Measurements from ENCODE around the gene PAAF1. TPM values are rescaled to one million over a fixed set of nuclear protein-coding genes. Genes with fewer than 3 reads are reported as not detected.

PAAF1 gene
- total RNA-seq, 2 donors from 2014 or later = 31.3 to 74.3 TPM

DNA sequence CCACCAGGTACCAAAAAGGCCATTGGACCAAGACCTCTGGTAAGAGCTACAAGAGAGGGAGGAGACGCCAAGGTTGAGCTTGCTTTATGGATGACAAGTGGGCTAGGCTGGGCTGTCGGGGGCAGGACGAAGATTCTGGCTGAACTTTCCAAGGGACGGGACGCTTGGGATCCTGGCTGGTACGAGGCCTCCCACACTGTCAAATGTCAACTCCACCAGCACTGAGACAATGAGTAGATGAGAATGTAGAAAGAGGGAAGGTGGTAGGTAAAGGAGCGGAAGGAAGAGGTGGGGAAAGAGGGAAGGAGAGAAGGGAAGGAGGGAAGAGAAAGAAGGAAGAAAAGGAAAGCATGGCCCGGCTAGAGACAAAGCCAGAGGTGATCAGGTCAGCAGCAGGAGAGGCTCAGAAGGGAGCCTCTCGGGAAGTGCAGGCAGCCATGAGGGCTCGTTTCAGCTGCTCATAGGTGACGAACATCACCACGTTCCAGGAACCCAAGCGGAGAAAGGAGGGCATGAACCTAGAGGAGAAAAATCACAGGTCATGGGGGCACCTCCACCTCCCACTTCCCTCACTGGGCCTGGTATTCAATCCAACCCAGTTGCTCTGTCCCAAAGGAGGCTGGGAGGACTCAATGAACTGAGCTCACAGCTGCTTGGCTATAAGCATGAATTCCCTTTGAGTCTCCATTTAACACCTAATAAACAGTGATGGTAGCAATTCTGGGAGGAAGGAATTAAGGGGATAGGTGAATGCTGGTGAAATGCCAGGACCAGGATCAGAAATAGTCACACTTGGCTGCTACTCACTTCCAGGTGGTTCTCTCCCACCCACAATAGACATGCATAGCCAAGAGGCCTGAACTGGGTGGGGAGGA lies 98.0 kb downstream of the PAAF1 start:
- 91% methylated on average over 12 to 13 of the region's 13 CpGs for WGBS, 2 experiments (ENCODE audit: insufficient coverage in 1 of 2, insufficient read length in 1 of 2)
- peaks cover 4% of the 10 kb centered on the region for H3K4me1 Mint-ChIP-seq
- Histone ChIP-seq H3K36me3 (ENCODE audit: control insufficient read depth, insufficient read depth, low read length) (peaks cover 55% of the 10 kb centered on the region), H3K27me3 (ENCODE audit: control insufficient read depth, insufficient read depth, low read length, poor library complexity, severe bottlenecking) (no peaks in the 10 kb centered on the region), H3K27ac (ENCODE audit: low read depth, low read length) (no peak overlapping the region), H3K9me3 (ENCODE audit: control insufficient read depth, low read length) (no peaks in the 10 kb centered on the region), H3K4me1 (ENCODE audit: control insufficient read depth, insufficient read depth, low read length) (no peaks in the 10 kb centered on the region), H3K9ac (ENCODE audit: extremely low read depth, low read length, poor library complexity, severe bottlenecking) (no peak overlapping the region), H3K4me3 (ENCODE audit: low read length) (no peak overlapping the region)
- H3K36me3 Mint-ChIP-seq (ENCODE audit: low read depth) = peaks cover 56% of the 10 kb centered on the region
- no peak overlapping the region for H3K27ac Mint-ChIP-seq
- no peaks in the 10 kb centered on the region for H3K27me3 Mint-ChIP-seq (ENCODE audit: insufficient read depth)
- no peak for DNase-seq
- TF ChIP-seq, protein P1, sequence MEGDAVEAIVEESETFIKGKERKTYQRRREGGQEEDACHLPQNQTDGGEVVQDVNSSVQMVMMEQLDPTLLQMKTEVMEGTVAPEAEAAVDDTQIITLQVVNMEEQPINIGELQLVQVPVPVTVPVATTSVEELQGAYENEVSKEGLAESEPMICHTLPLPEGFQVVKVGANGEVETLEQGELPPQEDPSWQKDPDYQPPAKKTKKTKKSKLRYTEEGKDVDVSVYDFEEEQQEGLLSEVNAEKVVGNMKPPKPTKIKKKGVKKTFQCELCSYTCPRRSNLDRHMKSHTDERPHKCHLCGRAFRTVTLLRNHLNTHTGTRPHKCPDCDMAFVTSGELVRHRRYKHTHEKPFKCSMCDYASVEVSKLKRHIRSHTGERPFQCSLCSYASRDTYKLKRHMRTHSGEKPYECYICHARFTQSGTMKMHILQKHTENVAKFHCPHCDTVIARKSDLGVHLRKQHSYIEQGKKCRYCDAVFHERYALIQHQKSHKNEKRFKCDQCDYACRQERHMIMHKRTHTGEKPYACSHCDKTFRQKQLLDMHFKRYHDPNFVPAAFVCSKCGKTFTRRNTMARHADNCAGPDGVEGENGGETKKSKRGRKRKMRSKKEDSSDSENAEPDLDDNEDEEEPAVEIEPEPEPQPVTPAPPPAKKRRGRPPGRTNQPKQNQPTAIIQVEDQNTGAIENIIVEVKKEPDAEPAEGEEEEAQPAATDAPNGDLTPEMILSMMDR (conservative IDR thresholded peaks at IDR 0.05) = no peak
- no peak overlapping the region for H3K4me3 Mint-ChIP-seq
- H3K9me3 Mint-ChIP-seq = no peaks in the 10 kb centered on the region

DNA sequence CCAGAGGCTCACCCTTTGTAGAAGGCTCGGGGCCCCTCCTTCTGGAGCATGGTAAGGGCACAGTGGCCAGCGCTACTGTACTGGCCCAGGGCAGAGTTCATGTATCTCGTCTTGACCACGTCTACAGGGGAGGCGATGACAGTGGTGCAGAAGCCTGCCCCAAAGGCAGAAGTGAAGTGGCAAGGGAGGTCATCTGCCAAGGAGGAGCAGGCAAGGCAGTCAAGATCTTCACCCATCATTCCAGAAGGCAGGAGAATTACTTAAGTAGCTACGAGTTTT lies 98.6 kb downstream of the PAAF1 start:
- WGBS, 2 experiments (ENCODE audit: insufficient coverage in 1 of 2, insufficient read length in 1 of 2) = 94 to 100% methylated on average over 2 to 6 of the region's 6 CpGs
- Mint-ChIP-seq H3K27me3 (ENCODE audit: insufficient read depth) (no peaks in the 10 kb centered on the region), H3K27ac (no peak overlapping the region), H3K9me3 (no peaks in the 10 kb centered on the region), H3K36me3 (ENCODE audit: low read depth) (peaks cover 62% of the 10 kb centered on the region), H3K4me1 (peaks cover 10% of the 10 kb centered on the region), H3K4me3 (no peak overlapping the region)
- TF ChIP-seq, protein P1 (conservative IDR thresholded peaks at IDR 0.05) = no peak
- H3K27me3 ChIP-seq (ENCODE audit: control insufficient read depth, insufficient read depth, low read length, poor library complexity, severe bottlenecking) = no peaks in the 10 kb centered on the region
- no peak overlapping the region for H3K4me3 ChIP-seq (ENCODE audit: low read length)
- peaks cover 60% of the 10 kb centered on the region for H3K36me3 ChIP-seq (ENCODE audit: control insufficient read depth, insufficient read depth, low read length)
- peaks cover 4% of the 10 kb centered on the region for H3K4me1 ChIP-seq (ENCODE audit: control insufficient read depth, insufficient read depth, low read length)
- H3K9ac ChIP-seq (ENCODE audit: extremely low read depth, low read length, poor library complexity, severe bottlenecking) = no peak overlapping the region
- no peak for DNase-seq
- no peaks in the 10 kb centered on the region for H3K9me3 ChIP-seq (ENCODE audit: control insufficient read depth, low read length)
- H3K27ac ChIP-seq (ENCODE audit: low read depth, low read length) = no peak overlapping the region

DNA sequence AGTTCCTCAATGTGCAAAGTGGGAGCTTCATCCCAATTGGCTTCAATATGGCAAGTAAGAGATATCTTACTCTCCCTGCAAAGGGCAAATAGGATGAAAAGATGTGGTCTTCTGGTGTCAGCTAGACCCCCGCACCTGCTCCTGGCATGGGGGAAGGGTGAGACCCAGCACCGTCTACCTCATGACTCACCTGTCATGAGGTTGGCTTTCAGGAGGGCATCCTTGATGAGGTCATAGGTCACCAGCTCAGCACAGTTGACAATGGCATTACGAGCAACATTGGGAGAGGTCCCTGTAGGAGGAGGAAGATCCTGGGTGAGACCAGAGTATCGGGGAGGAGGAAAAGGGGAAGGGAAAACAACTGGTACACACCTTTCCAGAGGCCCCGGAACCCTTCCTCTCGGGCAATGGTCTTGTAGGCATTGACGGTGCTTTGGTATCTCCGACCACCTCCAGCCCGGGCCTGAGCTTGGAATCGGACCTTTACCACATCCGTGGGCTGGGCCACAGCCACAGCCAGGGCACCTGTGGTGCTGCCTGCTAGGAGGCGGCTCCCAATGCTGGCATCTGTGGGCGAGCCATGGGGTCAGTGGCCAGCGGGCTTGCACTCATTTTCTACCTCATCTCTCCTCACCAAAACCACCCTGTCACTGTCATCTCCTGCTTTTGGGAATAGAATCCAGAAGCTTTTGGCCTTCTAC lies 99.8 kb downstream of the PAAF1 start:
- TF ChIP-seq, protein P1 (conservative IDR thresholded peaks at IDR 0.05) = no peak
- no peak overlapping the region for H3K9ac ChIP-seq (ENCODE audit: extremely low read depth, low read length, poor library complexity, severe bottlenecking)
- peaks cover 22% of the 10 kb centered on the region for H3K4me1 Mint-ChIP-seq
- H3K27ac Mint-ChIP-seq = no peak overlapping the region
- H3K4me3 Mint-ChIP-seq = no peak overlapping the region
- no peaks in the 10 kb centered on the region for H3K9me3 Mint-ChIP-seq
- peaks cover 10% of the 10 kb centered on the region for H3K4me1 ChIP-seq (ENCODE audit: control insufficient read depth, insufficient read depth, low read length)
- no peak overlapping the region for H3K27ac ChIP-seq (ENCODE audit: low read depth, low read length)
- H3K36me3 ChIP-seq (ENCODE audit: control insufficient read depth, insufficient read depth, low read length) = peaks cover 68% of the 10 kb centered on the region
- peaks cover 73% of the 10 kb centered on the region for H3K36me3 Mint-ChIP-seq (ENCODE audit: low read depth)
- no peak overlapping the region for H3K4me3 ChIP-seq (ENCODE audit: low read length)
- H3K27me3 Mint-ChIP-seq (ENCODE audit: insufficient read depth) = no peaks in the 10 kb centered on the region
- DNase-seq = no peak
- no peaks in the 10 kb centered on the region for H3K9me3 ChIP-seq (ENCODE audit: control insufficient read depth, low read length)
- 81 to 94% methylated on average over 6 to 14 of the region's 14 CpGs for WGBS, 2 experiments (ENCODE audit: insufficient coverage in 1 of 2, insufficient read length in 1 of 2)
- H3K27me3 ChIP-seq (ENCODE audit: control insufficient read depth, insufficient read depth, low read length, poor library complexity, severe bottlenecking) = no peaks in the 10 kb centered on the region
